Measurements from ENCODE around the gene C2CD4C.

GRCh38 chr19:415292-415691 is 6.3 kb upstream of the C2CD4C start:
- TF ChIP-seq L3MBTL2 (conservative IDR thresholded peaks at IDR 0.05) (no peak), FOXA1 (IDR thresholded peaks at IDR 0.05) (no peak), LEF1 (IDR thresholded peaks at IDR 0.05; ENCODE audit: borderline replicate concordance) (no peak), HDGF (IDR thresholded peaks at IDR 0.05; ENCODE audit: borderline replicate concordance) (no peak), ELF4 (IDR thresholded peaks at IDR 0.05) (no peak), ZNF384 (IDR thresholded peaks at IDR 0.05) (no peak), BHLHE40 (IDR thresholded peaks at IDR 0.05; ENCODE audit: borderline replicate concordance) (no peak), ARNT (IDR thresholded peaks at IDR 0.05) (no peak), SUZ12 (IDR thresholded peaks at IDR 0.05) (no peak), SP1 (IDR thresholded peaks at IDR 0.05) (no peak), FOXM1 (IDR thresholded peaks at IDR 0.05; ENCODE audit: borderline replicate concordance) (no peak), NFRKB (IDR thresholded peaks at IDR 0.05) (no peak), TARDBP (IDR thresholded peaks at IDR 0.05) (no peak)

All from HEK293T (cell line).